GM10248 (cell line): Measurements from ENCODE around the gene FKBP6.
"Not testable (repeated sequence)": the region's sequence is repeated elsewhere in the genome, so short reads cannot be mapped to it uniquely, and the experiment has no call there.

Experiments
- CTCF ChIA-PET: fragments of 300-600 bp; sonication (Branson Sonifier 250); formaldehyde crosslinking; extraction: SDS; loops from one replicate; lab custom pipeline; 2021; ENCODE audit warnings: antibody characterized with exemption; lab: Yijun Ruan, JAX
- POLR2A ChIA-PET: fragments of 350-650 bp; sonication (Branson Sonifier 250); formaldehyde crosslinking; extraction: SDS; loops from one replicate; lab custom pipeline; 2020; ENCODE audit warnings: antibody characterized with exemption; lab: Yijun Ruan, JAX
- DNase-seq: peaks from one replicate; pipeline ENCODE4 v3.0.0; 2012; ENCODE audit errors: extremely low spot score
- CTCF ChIP-seq: IDR thresholded peaks from 2 replicates; pipeline ENCODE4 v1.5.1; 2012; ENCODE audit warnings: mild to moderate bottlenecking, low read depth; ENCODE audit errors: extremely low read depth, missing control alignments, control extremely low read depth

Gene FKBP6, protein sequence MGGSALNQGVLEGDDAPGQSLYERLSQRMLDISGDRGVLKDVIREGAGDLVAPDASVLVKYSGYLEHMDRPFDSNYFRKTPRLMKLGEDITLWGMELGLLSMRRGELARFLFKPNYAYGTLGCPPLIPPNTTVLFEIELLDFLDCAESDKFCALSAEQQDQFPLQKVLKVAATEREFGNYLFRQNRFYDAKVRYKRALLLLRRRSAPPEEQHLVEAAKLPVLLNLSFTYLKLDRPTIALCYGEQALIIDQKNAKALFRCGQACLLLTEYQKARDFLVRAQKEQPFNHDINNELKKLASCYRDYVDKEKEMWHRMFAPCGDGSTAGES

GRCh38 chr7:73327922-73328321 is at the start of gene FKBP6, which contains the start of gene TRIM50:
TSS of gene FKBP6 (plus strand) at chr7:73328161. CDS start at chr7:73328429, 268 bp downstream.
TSS of gene TRIM50 (minus strand) at chr7:73328082. CDS start at chr7:73324787, 3,295 bp downstream.
- POLR2A ChIA-PET, DNase-seq: not testable (repeated sequence)
- CTCF ChIA-PET: interaction anchor here (1.3 kb wide), 1 partner anchor 124 kb away, joined by 6 read pairs; no protein-coding TSS in a partner anchor

GRCh38 chr7:73297235-73297634 is 30.7 kb upstream of the FKBP6 start:
- POLR2A ChIA-PET, CTCF ChIA-PET, DNase-seq: not testable (repeated sequence)

- CTCF ChIA-PET, DNase-seq, POLR2A ChIA-PET: not testable (repeated sequence)
These were observed 30.3 kb upstream of the FKBP6 start for GRCh38 chr7:73297706-73298105.

- CTCF ChIA-PET, POLR2A ChIA-PET, DNase-seq: not testable (repeated sequence)
These were observed 28.1 kb upstream of the FKBP6 start for GRCh38 chr7:73299812-73300211.

DNA sequence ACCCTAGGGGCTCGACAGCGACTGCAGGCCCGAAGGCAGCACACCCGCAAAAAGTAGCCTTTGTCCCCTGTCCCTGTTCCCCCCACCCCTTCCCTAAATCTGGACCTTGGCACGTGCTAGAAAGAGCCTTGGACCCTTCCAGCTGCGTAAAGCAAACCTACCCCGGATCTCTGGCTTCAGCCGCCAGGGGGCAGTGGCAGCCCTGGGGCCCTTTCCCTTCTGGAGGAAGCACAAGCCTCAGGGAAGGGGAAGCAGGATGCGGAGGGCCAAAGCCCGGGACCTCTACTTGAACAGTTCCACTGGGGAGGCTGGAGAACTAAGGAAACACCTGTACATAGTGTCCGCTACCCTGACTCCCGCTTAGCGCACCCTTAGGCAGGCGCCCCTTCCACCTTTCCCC is 26.9 kb upstream of the FKBP6 start:
- DNase-seq, POLR2A ChIA-PET, CTCF ChIA-PET: not testable (repeated sequence)

GRCh38 chr7:73302846-73303245 is 25.1 kb upstream of the FKBP6 start:
- DNase-seq, CTCF ChIA-PET, POLR2A ChIA-PET: not testable (repeated sequence)

- DNase-seq: no peak
- CTCF ChIA-PET: no interaction called here
- POLR2A ChIA-PET: no interaction called here
- TF ChIP-seq CTCF: no peak
These were observed 24.4 kb upstream of the FKBP6 start for GRCh38 chr7:73303546-73303945.

DNA sequence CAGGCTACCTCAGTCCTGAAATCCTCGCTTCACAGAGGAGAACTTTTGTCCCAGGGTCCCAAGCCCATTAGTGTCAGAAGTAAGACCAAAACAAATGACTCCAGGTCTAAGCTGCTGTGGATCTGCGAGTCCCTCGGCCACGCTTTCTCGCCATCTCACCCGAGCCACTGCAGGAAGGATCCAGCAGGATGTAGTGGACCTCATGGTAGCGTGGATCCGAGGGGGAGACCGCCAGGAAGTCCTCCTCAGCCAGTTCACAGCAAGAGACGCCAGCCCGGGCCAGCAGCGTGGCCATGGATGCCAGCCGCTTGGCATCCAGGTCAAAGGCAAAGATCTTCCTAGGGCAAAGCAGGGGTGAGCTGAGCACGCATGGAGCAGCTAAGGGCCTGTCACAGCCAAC is 23.9 kb upstream of the FKBP6 start:
- DNase-seq: no peak
- POLR2A ChIA-PET: no interaction called here
- CTCF ChIA-PET: no interaction called here
- no peak for TF ChIP-seq CTCF

GRCh38 chr7:73304612-73305387 is 23.2 kb upstream of the FKBP6 start:
- POLR2A ChIA-PET, CTCF ChIA-PET, DNase-seq: not testable (repeated sequence)

GRCh38 chr7:73307436-73307835 is 20.5 kb upstream of the FKBP6 start:
- ChIA-PET CTCF (no interaction called here), POLR2A (no interaction called here)
- no peak for TF ChIP-seq CTCF
- DNase-seq: no peak
